OCI-LY1 (cell line): ENCODE data around the gene MAP4K1.

Experiments used
- H2AFZ ChIP-seq: fragments of 200-600 bp; sonication (generic), shearing (Covaris generic); 2 replicates; pipeline ENCODE4 v1.6.0; 2014; ENCODE audit warnings: antibody characterized with exemption, mild to moderate bottlenecking, low read length
- H3F3A ChIP-seq: fragments of 200-600 bp; sonication (generic), shearing (Covaris generic); 2 replicates; pipeline ENCODE4 v1.6.0; 2014; ENCODE audit warnings: mild to moderate bottlenecking, antibody characterized with exemption, low read length, moderate library complexity; ENCODE audit not compliant: insufficient read depth
- H3K27ac ChIP-seq: fragments of 200-600 bp; sonication (generic); 2 replicates; pipeline ENCODE4 v1.5.1; 2014; ENCODE audit warnings: low read length, mixed run types, mild to moderate bottlenecking, low read depth; ENCODE audit not compliant: poor library complexity, severe bottlenecking
- H3K27me3 ChIP-seq: fragments of 200-600 bp; sonication (generic); 2 replicates; pipeline ENCODE4 v1.6.0; 2014; ENCODE audit warnings: antibody characterized with exemption, mild to moderate bottlenecking, low read length, moderate library complexity; ENCODE audit not compliant: insufficient read depth
- H3K36me3 ChIP-seq: fragments of 200-600 bp; sonication (generic); 2 replicates; pipeline ENCODE4 v1.6.1; 2014; ENCODE audit warnings: mild to moderate bottlenecking, antibody characterized with exemption, low read length, moderate library complexity, mixed read lengths; ENCODE audit not compliant: insufficient read depth
- H3K4me1 ChIP-seq: fragments of 200-600 bp; sonication (generic); 2 replicates; pipeline ENCODE4 v1.5.1; 2014; ENCODE audit warnings: mild to moderate bottlenecking, low read length, moderate library complexity; ENCODE audit not compliant: insufficient read depth, severe bottlenecking
- H3K4me2 ChIP-seq: fragments of 200-600 bp; sonication (generic), shearing (Covaris generic); 2 replicates; pipeline ENCODE4 v1.6.1; 2014; ENCODE audit warnings: low read length
- H3K4me3 ChIP-seq: fragments of 200-600 bp; sonication (generic); 2 replicates; pipeline ENCODE4 v1.5.1; 2014; ENCODE audit warnings: low read length, low read depth, mild to moderate bottlenecking, mixed read lengths; ENCODE audit not compliant: poor library complexity, severe bottlenecking
- H3K79me2 ChIP-seq: fragments of 200-600 bp; shearing (Covaris generic); 2 replicates; pipeline ENCODE4 v1.6.1; 2016; ENCODE audit warnings: mixed run types, low read length, mixed read lengths; ENCODE audit not compliant: insufficient read depth
- H3K9ac ChIP-seq: fragments of 200-600 bp; sonication (generic), shearing (Covaris generic); 2 replicates; pipeline ENCODE4 v1.6.1; 2014; ENCODE audit warnings: mild to moderate bottlenecking, low read length, mixed read lengths
- H3K9me2 ChIP-seq: fragments of 200-600 bp; sonication (generic), shearing (Covaris generic); 2 replicates; pipeline ENCODE4 v1.6.1; 2014; ENCODE audit warnings: low read depth, mild to moderate bottlenecking, low read length, mixed read lengths
- H3K9me3 ChIP-seq: fragments of 200-600 bp; shearing (Covaris generic); 2 replicates; pipeline ENCODE4 v1.6.1; 2014; ENCODE audit warnings: low read length, mixed read lengths
- H4K20me1 ChIP-seq: fragments of 200-600 bp; sonication (generic), shearing (Covaris generic); 2 replicates; pipeline ENCODE4 v1.6.0; 2016; ENCODE audit warnings: mild to moderate bottlenecking, low read length; ENCODE audit not compliant: insufficient read depth
- EZH2 ChIP-seq: fragments of 200-600 bp; sonication (generic), shearing (Covaris generic); IDR thresholded peaks from 2 replicates; pipeline ENCODE4 v1.8.0; 2017; ENCODE audit warnings: borderline replicate concordance, mixed run types, mild to moderate bottlenecking, antibody characterized with exemption, low read length, moderate library complexity, mixed read lengths
- TF ChIP-seq, protein P1 (sequence below): fragments of 200-600 bp; sonication (generic), shearing (Covaris generic); IDR thresholded peaks from 2 replicates; pipeline ENCODE4 v1.5.1; 2017; ENCODE audit warnings: mild to moderate bottlenecking, antibody characterized with exemption, low read length, moderate library complexity, mixed read lengths

MAP4K1 gene

DNA sequence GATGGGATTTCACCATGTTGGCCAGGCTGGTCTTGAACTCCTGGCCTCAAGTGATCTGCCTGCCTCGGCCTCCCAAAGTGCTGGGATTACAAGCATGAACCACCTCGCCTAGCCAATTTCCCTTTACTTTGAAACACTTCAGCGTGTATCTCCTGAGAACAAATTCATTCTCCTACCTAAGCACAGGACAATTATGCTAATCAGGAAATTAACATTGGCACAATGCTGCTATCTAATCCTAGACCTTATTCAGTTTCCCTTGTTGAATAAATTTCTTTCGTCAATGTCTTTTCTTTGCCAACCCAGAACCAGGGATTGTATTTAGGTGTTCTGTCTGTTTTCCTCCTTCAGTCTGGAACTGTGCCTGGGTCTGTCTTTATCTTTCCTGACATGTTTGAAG is 67.8 kb downstream of the MAP4K1 start:
- Histone ChIP-seq H4K20me1 (no peaks in the 10 kb centered on the region), H3K79me2 (no peaks in the 10 kb centered on the region), H3K27ac (no peak overlapping the region), H2AFZ (no peak overlapping the region), H3K4me3 (no peak overlapping the region), H3K4me1 (peaks cover 5% of the 10 kb centered on the region), H3K9me2 (no peaks in the 10 kb centered on the region), H3K27me3 (peaks cover 5% of the 10 kb centered on the region; the same call in 1 of the 2 replicates), H3K36me3 (no peaks in the 10 kb centered on the region), H3K9ac (no peak overlapping the region), H3F3A (no peaks in the 10 kb centered on the region), H3K9me3 (no peaks in the 10 kb centered on the region), H3K4me2 (no peak overlapping the region)
- no peak for TF ChIP-seq EZH2
- TF ChIP-seq, protein P1, sequence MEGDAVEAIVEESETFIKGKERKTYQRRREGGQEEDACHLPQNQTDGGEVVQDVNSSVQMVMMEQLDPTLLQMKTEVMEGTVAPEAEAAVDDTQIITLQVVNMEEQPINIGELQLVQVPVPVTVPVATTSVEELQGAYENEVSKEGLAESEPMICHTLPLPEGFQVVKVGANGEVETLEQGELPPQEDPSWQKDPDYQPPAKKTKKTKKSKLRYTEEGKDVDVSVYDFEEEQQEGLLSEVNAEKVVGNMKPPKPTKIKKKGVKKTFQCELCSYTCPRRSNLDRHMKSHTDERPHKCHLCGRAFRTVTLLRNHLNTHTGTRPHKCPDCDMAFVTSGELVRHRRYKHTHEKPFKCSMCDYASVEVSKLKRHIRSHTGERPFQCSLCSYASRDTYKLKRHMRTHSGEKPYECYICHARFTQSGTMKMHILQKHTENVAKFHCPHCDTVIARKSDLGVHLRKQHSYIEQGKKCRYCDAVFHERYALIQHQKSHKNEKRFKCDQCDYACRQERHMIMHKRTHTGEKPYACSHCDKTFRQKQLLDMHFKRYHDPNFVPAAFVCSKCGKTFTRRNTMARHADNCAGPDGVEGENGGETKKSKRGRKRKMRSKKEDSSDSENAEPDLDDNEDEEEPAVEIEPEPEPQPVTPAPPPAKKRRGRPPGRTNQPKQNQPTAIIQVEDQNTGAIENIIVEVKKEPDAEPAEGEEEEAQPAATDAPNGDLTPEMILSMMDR, result no peak

DNA sequence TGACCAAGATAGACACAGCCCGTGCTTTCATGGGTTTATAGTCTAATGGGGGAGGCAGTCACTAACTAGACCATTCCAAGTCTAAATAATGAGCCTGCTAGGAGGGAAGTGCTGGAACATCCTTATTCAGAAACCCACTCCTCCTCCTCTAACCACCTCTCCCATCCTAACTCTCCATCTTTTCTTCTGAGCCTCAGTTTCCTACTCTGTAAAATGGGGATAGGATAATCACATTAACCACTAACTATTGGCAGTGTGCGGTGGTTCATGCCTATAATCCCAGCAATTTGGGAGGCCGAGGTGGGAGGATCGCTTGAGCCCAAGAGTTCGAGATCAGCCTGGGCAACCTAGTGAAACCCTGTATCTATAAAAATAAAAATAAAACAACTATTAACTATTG is 68.7 kb downstream of the MAP4K1 start:
- Histone ChIP-seq H3K27me3 (peaks cover 5% of the 10 kb centered on the region; the same call in 1 of the 2 replicates), H3K9me2 (no peaks in the 10 kb centered on the region), H3K4me3 (no peak overlapping the region), H3K36me3 (no peaks in the 10 kb centered on the region), H3K27ac (no peak overlapping the region), H3F3A (no peaks in the 10 kb centered on the region), H3K79me2 (no peaks in the 10 kb centered on the region), H3K4me2 (no peak overlapping the region), H2AFZ (no peak overlapping the region), H3K9ac (no peak overlapping the region), H4K20me1 (no peaks in the 10 kb centered on the region), H3K4me1 (peaks cover 14% of the 10 kb centered on the region), H3K9me3 (no peaks in the 10 kb centered on the region)
- TF ChIP-seq, protein P1, result no peak

DNA sequence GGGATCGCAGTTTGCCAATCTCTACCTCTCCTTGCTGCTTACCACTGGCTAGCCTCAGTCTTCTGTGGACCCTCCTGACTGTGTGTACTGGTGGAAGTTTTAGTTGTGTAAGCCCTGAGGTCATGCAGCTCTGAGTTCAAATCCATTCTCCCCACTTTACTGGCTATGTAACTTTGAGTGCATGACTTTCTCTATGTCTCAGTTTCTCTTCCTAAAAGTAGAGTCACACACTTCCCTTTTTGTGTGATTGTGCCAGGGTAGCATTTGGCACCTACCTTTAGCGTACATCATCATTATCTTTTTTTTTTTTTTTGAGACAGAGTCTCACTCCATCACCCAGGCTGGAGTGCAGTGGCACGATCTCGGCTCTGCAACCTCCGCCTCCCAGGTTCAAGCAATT is 70.3 kb downstream of the MAP4K1 start:
- H3K27me3 ChIP-seq, result peaks cover 3% of the 10 kb centered on the region; the same call in 1 of the 2 replicates
- H3K4me1 ChIP-seq, result peaks cover 16% of the 10 kb centered on the region
- H3K27ac ChIP-seq, result no peak overlapping the region
- no peak for TF ChIP-seq EZH2
- TF ChIP-seq, protein P1, result no peak
- H3K36me3 ChIP-seq, result no peaks in the 10 kb centered on the region
- H3K9me2 ChIP-seq, result no peaks in the 10 kb centered on the region
- H3K9ac ChIP-seq, result no peak overlapping the region
- H4K20me1 ChIP-seq, result no peaks in the 10 kb centered on the region
- H3K4me2 ChIP-seq, result no peak overlapping the region
- no peaks in the 10 kb centered on the region for H3F3A ChIP-seq
- no peaks in the 10 kb centered on the region for H3K79me2 ChIP-seq
- no peak overlapping the region for H2AFZ ChIP-seq
- H3K9me3 ChIP-seq, result no peaks in the 10 kb centered on the region
- no peak overlapping the region for H3K4me3 ChIP-seq
